ENCODE data around the gene MRGPRX4.

MRGPRX4 gene

DNA sequence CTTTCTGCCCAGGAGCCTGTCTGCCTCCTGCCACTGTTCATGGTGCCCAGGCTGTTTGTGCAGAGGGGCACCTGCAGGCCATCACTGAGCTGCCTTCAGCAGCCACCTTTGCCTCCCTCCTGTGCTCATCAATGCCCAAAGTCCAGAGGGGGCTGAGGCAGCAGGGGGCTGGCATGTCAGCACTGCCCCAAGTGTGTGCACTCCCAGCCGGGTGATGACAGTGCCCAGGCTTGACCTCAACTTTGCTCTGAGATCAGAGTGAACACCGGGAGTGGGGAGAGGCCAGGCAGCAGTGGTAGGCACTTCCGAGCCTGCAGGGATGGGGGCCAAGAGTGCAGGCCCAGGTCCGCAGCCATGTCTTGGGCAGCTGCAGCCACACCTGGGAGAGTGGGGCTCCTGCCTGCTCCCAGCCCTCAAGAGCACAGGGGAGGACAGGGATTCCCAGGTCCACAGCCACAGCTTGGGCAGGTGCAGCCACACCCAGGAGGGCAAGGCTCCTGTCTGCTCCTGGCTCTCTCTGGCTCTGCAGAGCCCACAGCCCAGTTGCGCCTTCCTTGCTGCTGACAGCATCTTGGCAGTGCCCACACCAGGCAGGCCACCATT lies 48.7 kb downstream of the MRGPRX4 start:
- DNase-seq = no peak

DNA sequence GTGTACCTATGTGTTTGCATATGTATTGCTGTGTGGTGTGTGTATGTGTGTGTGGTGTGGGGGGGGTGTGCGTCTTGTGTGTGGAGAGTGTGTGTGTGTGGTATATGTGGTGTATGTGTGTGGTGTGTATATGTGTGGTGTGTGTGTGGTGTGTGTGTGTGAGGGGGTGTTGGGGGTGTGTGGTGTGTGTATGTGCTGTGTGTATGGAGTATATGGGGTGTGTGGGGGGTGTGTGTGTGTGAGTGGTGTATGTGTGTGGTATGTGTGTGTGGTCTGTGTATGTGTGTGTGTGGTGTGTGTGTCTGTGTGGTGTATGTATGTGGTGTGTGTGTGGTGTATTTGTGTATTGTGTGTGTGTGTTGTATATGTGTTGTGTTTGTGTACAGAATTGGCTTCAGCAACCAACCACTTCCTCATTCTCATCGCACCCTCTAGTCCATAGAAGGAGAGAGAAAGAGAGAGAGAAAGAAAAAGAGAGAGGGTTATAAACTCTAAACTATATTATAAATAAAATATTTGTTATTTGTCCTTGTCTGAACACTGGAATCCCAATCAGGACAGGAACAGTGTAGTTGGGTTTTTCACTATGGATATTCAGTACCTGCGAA lies 50.3 kb downstream of the MRGPRX4 start:
- DNase-seq = no peak
